Fibroblast of lung (primary cell): ENCODE data around the gene FTO.

Source experiments
- CTCF ChIP-seq, 2 donors: IDR thresholded peaks in 1 of 2; conservative IDR thresholded peaks in 1 of 2; 1 replicate in 1 of 2; 2 replicates in 1 of 2; pipeline ENCODE4 v1.5.1; 2011 to 2012; ENCODE audit warnings: low read length in 2 of 2, control low read depth in 1 of 2, inconsistent platforms in 1 of 2, low read depth in 1 of 2, mild to moderate bottlenecking in 1 of 2
- EZH2 ChIP-seq: IDR thresholded peaks from 2 replicates; pipeline ENCODE4 v1.5.1; 2012; ENCODE audit warnings: low read length, control low read depth, mild to moderate bottlenecking; ENCODE audit errors: missing control alignments

DNA sequence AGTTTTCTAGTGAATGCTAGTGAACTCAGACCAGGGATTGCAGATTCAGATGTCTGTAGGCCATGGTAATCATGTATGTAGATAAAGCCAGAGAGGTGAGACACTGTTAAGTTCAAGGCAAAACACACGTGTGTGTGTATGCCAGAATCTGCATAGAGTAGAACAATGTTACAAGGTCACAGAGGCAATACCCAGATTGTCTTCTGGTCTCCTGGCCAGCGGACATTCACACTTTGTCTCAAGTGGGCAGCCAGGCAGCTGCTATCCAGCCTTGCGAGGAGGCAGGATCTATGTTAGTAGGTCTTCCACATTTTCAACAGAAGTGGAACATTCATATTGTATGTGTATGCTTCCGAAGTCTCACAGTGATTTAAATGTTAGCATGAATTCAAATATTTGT, 244.4 kb downstream of the FTO start:
- TF ChIP-seq CTCF (conservative IDR thresholded peaks at IDR 0.05 in 1 of 2, IDR thresholded peaks at IDR 0.05 in 1 of 2; ENCODE audit: low read depth in 1 of 2, low read length in 2 of 2) (no peak), EZH2 (no peak)
